Type B pancreatic cell (in vitro differentiated cells): Measurements from ENCODE around the gene CEP120. TPM values are rescaled to one million over a fixed set of nuclear protein-coding genes. Genes with fewer than 3 reads are reported as not detected.
"Not testable (repeated sequence)": the region's sequence is repeated elsewhere in the genome, so short reads cannot be mapped to it uniquely, and the experiment has no call there.

Experiments
- DNase-seq: peaks from one replicate; pipeline ENCODE4 v3.0.0; 2021; ENCODE audit warnings: mixed read lengths; ENCODE audit not compliant: unreplicated experiment; ENCODE audit errors: extremely low spot score
- H3K27ac Mint-ChIP-seq: 2 replicates; pipeline ENCODE4 v1.8.0; 2021; ENCODE audit warnings: mild to moderate bottlenecking, mixed read lengths
- H3K27me3 Mint-ChIP-seq: 2 replicates; pipeline ENCODE4 v1.8.0; 2021; ENCODE audit warnings: mixed read lengths
- H3K36me3 Mint-ChIP-seq: 2 replicates; pipeline ENCODE4 v1.8.0; 2021; ENCODE audit warnings: mixed read lengths
- H3K4me1 Mint-ChIP-seq: one replicate; pipeline ENCODE4 v1.8.0; 2021; ENCODE audit warnings: mixed read lengths; ENCODE audit not compliant: unreplicated experiment
- H3K4me3 Mint-ChIP-seq: 2 replicates; pipeline ENCODE4 v1.8.0; 2021; ENCODE audit warnings: mild to moderate bottlenecking, mixed read lengths
- H3K9me3 Mint-ChIP-seq: 2 replicates; pipeline ENCODE4 v1.8.0; 2021; ENCODE audit warnings: mixed read lengths
- total RNA-seq: library from RNA; stranded (reverse); gene quantifications from 2 replicates; pipeline ENCODE4 v1.2.1, GENCODE V29; 2021; ENCODE audit warnings: low replicate concordance
- TF ChIP-seq, protein P1 (sequence below): fragments of 200-600 bp; sonication (generic); conservative IDR thresholded peaks from 2 replicates; pipeline ENCODE4 v1.5.0; 2021; ENCODE audit warnings: antibody characterized with exemption, mild to moderate bottlenecking

The CEP120 gene
- total RNA-seq, 1 donor from 2014 or later, result 26.9 TPM

DNA sequence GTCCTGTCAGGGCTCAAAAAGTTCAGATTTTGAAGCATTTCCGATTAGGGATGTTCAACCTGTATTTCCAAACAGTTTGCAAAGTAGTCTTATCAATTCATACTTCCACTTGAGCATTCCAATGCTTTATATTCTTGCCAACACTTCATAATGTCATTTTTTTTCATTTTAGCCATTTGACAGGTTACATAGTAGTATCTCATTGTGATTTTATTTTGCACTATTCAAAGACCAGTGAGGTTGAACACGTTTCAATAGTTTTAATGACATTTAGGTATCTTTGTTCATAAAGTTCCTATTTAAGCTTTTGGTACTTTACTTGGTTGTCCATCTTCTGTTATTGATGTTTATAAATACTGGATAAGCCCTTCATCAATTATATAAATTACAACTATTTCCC is 71.4 kb downstream of the CEP120 start:
- Mint-ChIP-seq H3K4me3 (no peak overlapping the region), H3K4me1 (no peaks in the 10 kb centered on the region), H3K9me3 (peaks cover 7% of the 10 kb centered on the region), H3K27ac (no peak overlapping the region), H3K36me3 (peaks cover 19% of the 10 kb centered on the region), H3K27me3 (no peaks in the 10 kb centered on the region)
- TF ChIP-seq, protein P1, sequence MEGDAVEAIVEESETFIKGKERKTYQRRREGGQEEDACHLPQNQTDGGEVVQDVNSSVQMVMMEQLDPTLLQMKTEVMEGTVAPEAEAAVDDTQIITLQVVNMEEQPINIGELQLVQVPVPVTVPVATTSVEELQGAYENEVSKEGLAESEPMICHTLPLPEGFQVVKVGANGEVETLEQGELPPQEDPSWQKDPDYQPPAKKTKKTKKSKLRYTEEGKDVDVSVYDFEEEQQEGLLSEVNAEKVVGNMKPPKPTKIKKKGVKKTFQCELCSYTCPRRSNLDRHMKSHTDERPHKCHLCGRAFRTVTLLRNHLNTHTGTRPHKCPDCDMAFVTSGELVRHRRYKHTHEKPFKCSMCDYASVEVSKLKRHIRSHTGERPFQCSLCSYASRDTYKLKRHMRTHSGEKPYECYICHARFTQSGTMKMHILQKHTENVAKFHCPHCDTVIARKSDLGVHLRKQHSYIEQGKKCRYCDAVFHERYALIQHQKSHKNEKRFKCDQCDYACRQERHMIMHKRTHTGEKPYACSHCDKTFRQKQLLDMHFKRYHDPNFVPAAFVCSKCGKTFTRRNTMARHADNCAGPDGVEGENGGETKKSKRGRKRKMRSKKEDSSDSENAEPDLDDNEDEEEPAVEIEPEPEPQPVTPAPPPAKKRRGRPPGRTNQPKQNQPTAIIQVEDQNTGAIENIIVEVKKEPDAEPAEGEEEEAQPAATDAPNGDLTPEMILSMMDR, result no peak
- no peak for DNase-seq

GRCh38 chr5:123351240-123351639 is 72.0 kb downstream of the CEP120 start:
- no peak overlapping the region for H3K27ac Mint-ChIP-seq
- TF ChIP-seq, protein P1, result no peak
- no peak overlapping the region for H3K4me3 Mint-ChIP-seq
- H3K4me1 Mint-ChIP-seq, result no peaks in the 10 kb centered on the region
- H3K36me3 Mint-ChIP-seq, result peaks cover 15% of the 10 kb centered on the region
- no peaks in the 10 kb centered on the region for H3K27me3 Mint-ChIP-seq
- peaks cover 7% of the 10 kb centered on the region for H3K9me3 Mint-ChIP-seq
- DNase-seq, result no peak

GRCh38 chr5:123350742-123351141 is 72.5 kb downstream of the CEP120 start:
- no peaks in the 10 kb centered on the region for H3K27me3 Mint-ChIP-seq
- TF ChIP-seq, protein P1, result no peak
- H3K4me3 Mint-ChIP-seq, result no peak overlapping the region
- no peak for DNase-seq
- H3K36me3 Mint-ChIP-seq, result peaks cover 11% of the 10 kb centered on the region
- no peak overlapping the region for H3K27ac Mint-ChIP-seq
- H3K9me3 Mint-ChIP-seq, result peaks cover 7% of the 10 kb centered on the region
- H3K4me1 Mint-ChIP-seq, result no peaks in the 10 kb centered on the region

- Mint-ChIP-seq H3K9me3 (no peaks in the 10 kb centered on the region), H3K36me3 (peaks cover 3% of the 10 kb centered on the region), H3K27me3 (peaks cover 5% of the 10 kb centered on the region), H3K27ac (no peak overlapping the region), H3K4me3 (no peak overlapping the region), H3K4me1 (peaks cover 4% of the 10 kb centered on the region)
- DNase-seq, result no peak
- TF ChIP-seq, protein P1, result peak; percentile 83
Measured at GRCh38 chr5:123344816-123345426, 78.3 kb downstream of the CEP120 start.

- no peak overlapping the region for H3K27ac Mint-ChIP-seq
- H3K9me3 Mint-ChIP-seq, result no peaks in the 10 kb centered on the region
- peaks cover 4% of the 10 kb centered on the region for H3K4me1 Mint-ChIP-seq
- H3K27me3 Mint-ChIP-seq, result peaks cover 13% of the 10 kb centered on the region
- TF ChIP-seq, protein P1, result no peak
- H3K4me3 Mint-ChIP-seq, result no peak overlapping the region
- peaks cover 3% of the 10 kb centered on the region for H3K36me3 Mint-ChIP-seq
- no peak for DNase-seq
Measured at GRCh38 chr5:123340928-123341327, 82.3 kb downstream of the CEP120 start.

DNA sequence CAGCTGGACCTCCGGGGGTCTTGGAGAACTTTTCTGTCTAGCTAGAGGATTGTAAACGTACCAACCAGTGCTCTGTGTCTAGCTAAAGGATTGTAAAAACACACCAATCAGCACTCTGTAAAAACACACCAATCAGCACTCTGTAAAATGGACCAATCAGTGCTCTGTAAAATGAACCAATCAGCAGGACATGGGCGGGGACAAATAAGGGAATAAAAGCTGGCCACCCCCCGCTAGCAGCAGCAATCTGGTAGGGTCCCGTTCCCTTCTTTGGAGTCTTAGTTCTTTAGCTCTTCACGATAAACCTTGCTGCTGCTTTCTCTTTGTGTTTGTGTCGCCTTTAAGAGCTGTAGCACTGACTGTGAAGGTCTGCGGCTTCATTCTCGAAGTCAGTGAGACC is 114.8 kb downstream of the CEP120 start:
- not testable (repeated sequence) for H3K4me3 Mint-ChIP-seq, H3K27me3 Mint-ChIP-seq, H3K27ac Mint-ChIP-seq, H3K4me1 Mint-ChIP-seq, H3K36me3 Mint-ChIP-seq, DNase-seq, H3K9me3 Mint-ChIP-seq
